Liver (tissue), 9 donors: ENCODE data around the gene PRPF19. TPM values are rescaled to one million over a fixed set of nuclear protein-coding genes. Genes with fewer than 3 reads are reported as not detected.

ENCODE experiments used
- DNase-seq: peaks from one replicate; pipeline ENCODE4 v3.0.0-alpha.2; 2017; ENCODE audit warnings: low spot score
- H3K27ac ChIP-seq, 2 donors: one replicate each; pipeline ENCODE4 v1.7.0; 2013; ENCODE audit warnings: inconsistent platforms in 2 of 2, low read length in 2 of 2, control low read depth in 1 of 2, low read depth in 1 of 2, mild to moderate bottlenecking in 1 of 2
- H3K27me3 ChIP-seq, 4 donors: one replicate each; pipeline versions ENCODE4 v1.6.1 to v1.7.0; 2013; ENCODE audit warnings: low read length in 3 of 4, inconsistent platforms in 1 of 4, mild to moderate bottlenecking in 1 of 4, moderate library complexity in 1 of 4; ENCODE audit not compliant: control insufficient read depth in 4 of 4, insufficient read depth in 4 of 4
- H3K36me3 ChIP-seq, 4 donors: one replicate each; pipeline versions ENCODE4 v1.6.1 to v1.7.0; 2013; ENCODE audit warnings: low read length in 3 of 4, mild to moderate bottlenecking in 3 of 4, low read depth in 1 of 4, moderate library complexity in 1 of 4; ENCODE audit not compliant: control insufficient read depth in 4 of 4, insufficient read depth in 3 of 4
- H3K4me1 ChIP-seq, 4 donors: one replicate each; pipeline versions ENCODE4 v1.6.1 to v1.7.0; 2013; ENCODE audit warnings: low read length in 3 of 4, mild to moderate bottlenecking in 3 of 4, moderate library complexity in 1 of 4; ENCODE audit not compliant: control insufficient read depth in 4 of 4, insufficient read depth in 4 of 4
- H3K4me3 ChIP-seq, 3 donors: one replicate each; pipeline versions ENCODE4 v1.6.1 to v1.7.0; 2013; ENCODE audit warnings: low read length in 3 of 3, control low read depth in 1 of 3, low read depth in 1 of 3, mild to moderate bottlenecking in 1 of 3
- H3K9ac ChIP-seq, 2 donors: one replicate each; pipeline ENCODE4 v1.7.0; 2013; ENCODE audit warnings: low read length in 2 of 2, mild to moderate bottlenecking in 2 of 2, moderate library complexity in 2 of 2, control low read depth in 1 of 2, low read depth in 1 of 2
- H3K9me3 ChIP-seq, 4 donors: one replicate each; pipeline versions ENCODE4 v1.6.1 to v1.7.0; 2013; ENCODE audit warnings: low read length in 3 of 4; ENCODE audit not compliant: control insufficient read depth in 4 of 4
- EGR1 ChIP-seq, 2 donors: IDR thresholded peaks; 2 replicates each; pipeline ENCODE4 v1.6.1; 2016 to 2018; ENCODE audit warnings: antibody characterized with exemption in 2 of 2, low read depth in 2 of 2
- FOXA1 ChIP-seq: IDR thresholded peaks from 2 replicates; pipeline ENCODE4 v1.6.1; 2016; ENCODE audit warnings: antibody characterized with exemption
- FOXA2 ChIP-seq: IDR thresholded peaks from 2 replicates; pipeline ENCODE4 v1.6.1; 2016; ENCODE audit warnings: antibody characterized with exemption
- NR2F2 ChIP-seq: IDR thresholded peaks from 2 replicates; pipeline ENCODE4 v1.6.1; 2016; ENCODE audit warnings: antibody characterized with exemption
- RXRA ChIP-seq, 2 donors: IDR thresholded peaks; 2 replicates each; pipeline ENCODE4 v1.6.1; 2017 to 2018; ENCODE audit warnings: antibody characterized with exemption in 2 of 2, mild to moderate bottlenecking in 1 of 2
- SP1 ChIP-seq: IDR thresholded peaks from 2 replicates; pipeline ENCODE4 v1.6.1; 2018; ENCODE audit warnings: antibody characterized with exemption, mild to moderate bottlenecking
- ZBTB33 ChIP-seq: IDR thresholded peaks from 2 replicates; pipeline ENCODE4 v1.6.1; 2016; ENCODE audit warnings: antibody characterized with exemption
- WGBS: extraction: QIAGEN DNeasy Blood & Tissue Kit; methylation state at CpG from one replicate; pipeline ENCODE4 v1.1.7; 2013; 5-methylcytosine and 5-hydroxymethylcytosine counted together
- polyA plus RNA-seq, 2 donors: library from polyadenylated mRNA; stranded (reverse) in 1 of 2; unstranded in 1 of 2; fragments of 200-250 nt in 1 of 2; fragments of >200 nt in 1 of 2; fragmentation: Nextera tagmentation in 1 of 2; extraction: Ambion mirVana in 1 of 2; gene quantifications; one replicate each; pipeline versions ENCODE4 v1.2.1 to v1.2.3, GENCODE V29; 2013 to 2015
- total RNA-seq, 2 donors: library from RNA; depleted of rRNA; stranded (reverse); fragments of >200 nt; gene quantifications; one replicate each; pipeline ENCODE4 v1.2.3, GENCODE V29; 2014
- TF ChIP-seq, protein P1 (sequence below): IDR thresholded peaks from 2 replicates; pipeline ENCODE4 v1.6.1; 2016; ENCODE audit warnings: antibody characterized with exemption
- TF ChIP-seq, protein P2 (sequence below): IDR thresholded peaks from 2 replicates; pipeline ENCODE4 v1.6.1; 2016; ENCODE audit warnings: antibody characterized with exemption, mild to moderate bottlenecking
- TF ChIP-seq, protein P3 (sequence below): fragments of 150-350 bp; IDR thresholded peaks from 2 replicates; pipeline ENCODE4 v1.5.1; 2017; ENCODE audit warnings: improper control_type of control experiment, low read depth, low read length; ENCODE audit not compliant: missing input control
- donor health status: healthy.
- donor health status: healthy.
- donor health status: healthy.
- donor health status: healthy.
- donor health status: healthy.

The PRPF19 gene
- total and polyA plus RNA-seq, 4 donors: 25.4 to 57.1 (median 40.4) TPM

DNA sequence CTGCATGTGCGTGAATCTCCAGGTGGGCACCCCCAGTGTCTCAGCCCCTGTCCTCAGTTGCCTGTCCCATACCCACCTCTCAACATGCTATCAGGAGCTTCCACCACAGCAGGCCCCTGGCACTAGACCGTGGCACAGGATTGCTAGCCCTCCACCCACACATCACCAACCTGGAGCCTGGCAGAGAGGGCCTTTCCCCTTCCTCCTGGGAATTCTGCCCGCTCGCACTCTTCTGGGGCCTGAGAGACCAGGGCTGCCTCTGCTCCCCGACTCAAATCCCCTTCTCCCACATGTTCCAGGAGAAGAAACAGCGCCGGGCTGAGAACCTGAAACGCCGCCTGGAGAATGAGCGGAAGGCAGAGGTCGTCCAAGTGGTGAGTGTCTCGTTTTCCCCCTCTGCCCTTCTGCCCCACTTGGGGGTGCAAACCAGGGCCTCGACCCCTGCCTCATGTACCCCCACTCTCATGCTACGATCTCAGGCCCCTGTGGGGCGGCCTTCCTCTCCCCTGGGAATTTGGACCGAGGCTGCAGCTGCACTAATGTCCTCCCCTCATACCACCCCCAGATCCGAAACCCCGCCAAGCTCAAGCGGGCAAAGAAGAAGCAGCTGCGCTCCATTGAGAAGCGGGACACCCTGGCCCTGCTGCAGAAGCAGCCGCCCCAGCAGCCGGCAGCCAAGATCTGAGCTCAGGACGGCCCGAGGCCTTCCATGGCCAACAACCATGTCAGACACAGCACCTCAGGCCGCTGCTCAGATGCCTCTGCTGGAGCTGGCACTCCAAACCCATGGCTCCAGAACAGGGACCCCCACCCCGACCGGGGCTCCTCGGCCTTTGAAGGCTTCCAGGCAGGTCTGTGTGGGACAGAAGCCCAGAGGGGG lies 56.5 kb downstream of the PRPF19 start:
- DNase-seq: no peak
- H3K27ac ChIP-seq: no peak overlapping the region
- peaks cover 0 to 11% (median 9%) of the 10 kb centered on the region in 4 donors for H3K4me1 ChIP-seq
- no peak overlapping the region for H3K9ac ChIP-seq
- H3K4me3 ChIP-seq: no peak overlapping the region
- 96% methylated on average over 29 of the region's 29 CpGs for WGBS
- H3K9me3 ChIP-seq: no peaks in the 10 kb centered on the region
- TF ChIP-seq FOXA1 (no peak), EGR1 (IDR thresholded peaks at IDR 0.05; ENCODE audit: low read depth in 2 of 2) (no peak), FOXA2 (no peak), RXRA (IDR thresholded peaks at IDR 0.05) (no peak), ZBTB33 (no peak)
- TF ChIP-seq, protein P1, sequence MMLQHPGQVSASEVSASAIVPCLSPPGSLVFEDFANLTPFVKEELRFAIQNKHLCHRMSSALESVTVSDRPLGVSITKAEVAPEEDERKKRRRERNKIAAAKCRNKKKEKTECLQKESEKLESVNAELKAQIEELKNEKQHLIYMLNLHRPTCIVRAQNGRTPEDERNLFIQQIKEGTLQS: no peak
- peaks cover 0 to 30% (median 2%) of the 10 kb centered on the region in 4 donors for H3K36me3 ChIP-seq
- no peaks in the 10 kb centered on the region for H3K27me3 ChIP-seq

DNA sequence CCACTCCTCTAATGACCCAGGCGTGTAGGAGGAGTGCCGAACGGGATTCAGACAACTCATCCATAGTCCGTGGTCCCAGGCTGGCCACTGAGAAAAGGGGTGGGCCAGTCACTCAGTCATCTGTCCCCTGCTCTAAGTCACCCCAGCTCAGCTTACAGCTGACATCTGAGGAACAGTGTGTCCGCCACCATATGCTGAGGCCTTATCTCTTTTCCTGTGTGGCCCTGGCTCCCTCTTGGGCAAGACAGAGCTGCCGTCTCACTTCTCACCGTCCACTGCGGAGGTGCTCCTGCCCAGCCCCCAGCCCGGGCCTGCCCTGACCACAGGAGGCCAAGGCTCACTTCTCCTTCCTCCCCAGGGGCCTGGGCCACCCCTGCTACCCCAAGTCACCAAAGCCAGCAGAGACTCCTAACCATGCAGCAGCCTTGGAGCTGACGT lies 57.7 kb downstream of the PRPF19 start:
- Histone ChIP-seq H3K9ac (no peak overlapping the region), H3K4me1 (peaks cover 1 to 18% (median 14%) of the 10 kb centered on the region in 4 donors), H3K4me3 (no peak overlapping the region), H3K27ac (no peak overlapping the region), H3K36me3 (peaks cover 0 to 30% (median 2%) of the 10 kb centered on the region in 4 donors), H3K9me3 (no peaks in the 10 kb centered on the region), H3K27me3 (no peaks in the 10 kb centered on the region)
- TF ChIP-seq, protein P2, sequence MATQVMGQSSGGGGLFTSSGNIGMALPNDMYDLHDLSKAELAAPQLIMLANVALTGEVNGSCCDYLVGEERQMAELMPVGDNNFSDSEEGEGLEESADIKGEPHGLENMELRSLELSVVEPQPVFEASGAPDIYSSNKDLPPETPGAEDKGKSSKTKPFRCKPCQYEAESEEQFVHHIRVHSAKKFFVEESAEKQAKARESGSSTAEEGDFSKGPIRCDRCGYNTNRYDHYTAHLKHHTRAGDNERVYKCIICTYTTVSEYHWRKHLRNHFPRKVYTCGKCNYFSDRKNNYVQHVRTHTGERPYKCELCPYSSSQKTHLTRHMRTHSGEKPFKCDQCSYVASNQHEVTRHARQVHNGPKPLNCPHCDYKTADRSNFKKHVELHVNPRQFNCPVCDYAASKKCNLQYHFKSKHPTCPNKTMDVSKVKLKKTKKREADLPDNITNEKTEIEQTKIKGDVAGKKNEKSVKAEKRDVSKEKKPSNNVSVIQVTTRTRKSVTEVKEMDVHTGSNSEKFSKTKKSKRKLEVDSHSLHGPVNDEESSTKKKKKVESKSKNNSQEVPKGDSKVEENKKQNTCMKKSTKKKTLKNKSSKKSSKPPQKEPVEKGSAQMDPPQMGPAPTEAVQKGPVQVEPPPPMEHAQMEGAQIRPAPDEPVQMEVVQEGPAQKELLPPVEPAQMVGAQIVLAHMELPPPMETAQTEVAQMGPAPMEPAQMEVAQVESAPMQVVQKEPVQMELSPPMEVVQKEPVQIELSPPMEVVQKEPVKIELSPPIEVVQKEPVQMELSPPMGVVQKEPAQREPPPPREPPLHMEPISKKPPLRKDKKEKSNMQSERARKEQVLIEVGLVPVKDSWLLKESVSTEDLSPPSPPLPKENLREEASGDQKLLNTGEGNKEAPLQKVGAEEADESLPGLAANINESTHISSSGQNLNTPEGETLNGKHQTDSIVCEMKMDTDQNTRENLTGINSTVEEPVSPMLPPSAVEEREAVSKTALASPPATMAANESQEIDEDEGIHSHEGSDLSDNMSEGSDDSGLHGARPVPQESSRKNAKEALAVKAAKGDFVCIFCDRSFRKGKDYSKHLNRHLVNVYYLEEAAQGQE: no peak
- TF ChIP-seq, protein P3, sequence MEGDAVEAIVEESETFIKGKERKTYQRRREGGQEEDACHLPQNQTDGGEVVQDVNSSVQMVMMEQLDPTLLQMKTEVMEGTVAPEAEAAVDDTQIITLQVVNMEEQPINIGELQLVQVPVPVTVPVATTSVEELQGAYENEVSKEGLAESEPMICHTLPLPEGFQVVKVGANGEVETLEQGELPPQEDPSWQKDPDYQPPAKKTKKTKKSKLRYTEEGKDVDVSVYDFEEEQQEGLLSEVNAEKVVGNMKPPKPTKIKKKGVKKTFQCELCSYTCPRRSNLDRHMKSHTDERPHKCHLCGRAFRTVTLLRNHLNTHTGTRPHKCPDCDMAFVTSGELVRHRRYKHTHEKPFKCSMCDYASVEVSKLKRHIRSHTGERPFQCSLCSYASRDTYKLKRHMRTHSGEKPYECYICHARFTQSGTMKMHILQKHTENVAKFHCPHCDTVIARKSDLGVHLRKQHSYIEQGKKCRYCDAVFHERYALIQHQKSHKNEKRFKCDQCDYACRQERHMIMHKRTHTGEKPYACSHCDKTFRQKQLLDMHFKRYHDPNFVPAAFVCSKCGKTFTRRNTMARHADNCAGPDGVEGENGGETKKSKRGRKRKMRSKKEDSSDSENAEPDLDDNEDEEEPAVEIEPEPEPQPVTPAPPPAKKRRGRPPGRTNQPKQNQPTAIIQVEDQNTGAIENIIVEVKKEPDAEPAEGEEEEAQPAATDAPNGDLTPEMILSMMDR: no peak
- no peak for TF ChIP-seq SP1
- TF ChIP-seq NR2F2: no peak
- no peak for DNase-seq
- WGBS: 87% methylated on average over 10 of the region's 10 CpGs
